Right ventricle myocardium inferior (tissue), 1 donor: ENCODE measurements around the gene HOXA4. TPM values are rescaled to one million over a fixed set of nuclear protein-coding genes. Genes with fewer than 3 reads are reported as not detected.

ENCODE experiments used
- ATAC-seq: fragments of 200-7000 bp; cut with Tn5 transposase; one replicate; pipeline ENCODE4 v1.9.1; 2020; ENCODE audit warnings: mild to moderate bottlenecking, moderate library complexity
- DNase-seq: peaks from one replicate; pipeline ENCODE4 v3.0.0; 2021; ENCODE audit errors: missing footprints
- intact Hi-C: fragments of 100-400 bp; cut with DNase I; formaldehyde crosslinking; loops from one replicate; pipeline ENCODE4 v1.11.0; 2022
- total RNA-seq: library from RNA; stranded (reverse); fragmentation: NEBNext Ultra II Directional; extraction: Animal tissue kit (Norgen Biotek cat#: 25700); gene quantifications from one replicate; pipeline ENCODE4 v1.2.1, GENCODE V29; 2021
- donor health status: DM: no; HTN: yes; CAD: no; lungs with severe emphysema.

HOXA4 gene
- total RNA-seq, 1 donor from 2014 or later, result 0.14 TPM

DNA sequence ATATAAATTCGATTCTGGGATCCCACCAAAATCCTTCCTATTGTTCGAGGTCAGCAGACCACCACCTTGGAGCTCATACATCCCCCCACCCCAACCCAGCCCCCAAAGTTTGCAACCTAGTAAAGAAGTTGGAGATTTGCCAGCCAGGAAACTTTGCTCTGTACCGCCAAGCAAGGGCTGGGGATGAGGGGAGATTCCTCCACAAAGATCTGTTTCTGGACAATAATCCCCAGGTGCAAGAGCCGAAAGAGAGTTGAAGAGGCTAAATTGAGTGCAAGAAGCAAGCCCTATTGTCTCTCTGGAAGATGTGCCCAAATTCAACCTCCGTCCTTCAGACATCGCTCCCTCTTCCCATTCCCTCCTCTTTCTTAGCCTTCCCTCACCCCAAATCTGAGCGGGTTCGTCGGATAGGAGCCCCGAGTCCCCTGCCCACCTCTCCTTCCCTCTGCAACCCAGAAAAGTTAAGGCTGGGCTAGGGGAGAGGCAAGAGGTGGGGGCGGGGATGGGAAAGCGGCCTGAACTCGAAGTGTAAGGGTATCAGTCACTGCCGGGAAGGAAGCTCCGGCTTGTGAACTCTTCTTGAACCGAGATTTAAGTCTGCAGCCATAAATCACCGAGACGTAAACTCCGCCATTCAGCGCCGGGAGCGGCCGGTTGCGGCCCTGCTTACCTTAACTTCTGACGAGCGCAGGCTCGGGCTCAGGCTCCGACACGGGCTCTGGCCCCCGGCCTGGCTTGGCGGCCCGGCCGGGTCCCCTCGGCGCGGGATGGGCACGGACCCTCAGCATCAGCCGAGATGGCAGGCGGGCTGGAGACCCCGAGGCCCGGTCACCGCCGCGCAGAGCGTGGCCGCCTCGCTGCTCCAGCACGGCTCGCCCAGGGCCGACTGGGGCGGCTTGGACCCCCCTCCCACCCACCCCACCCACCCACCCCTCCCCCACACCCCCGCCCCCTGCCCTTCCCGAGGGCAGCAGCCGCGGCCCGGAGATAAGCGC lies 17.3 kb downstream of the HOXA4 start:
- intact Hi-C loops, result no loop called here
- ATAC-seq (no peak), DNase-seq (peak; percentile 68)

- intact Hi-C loops, result no loop called here
- ATAC-seq, result no peak
Observed at GRCh38 chr7:27112361-27112760, 18.2 kb downstream of the HOXA4 start.

DNA sequence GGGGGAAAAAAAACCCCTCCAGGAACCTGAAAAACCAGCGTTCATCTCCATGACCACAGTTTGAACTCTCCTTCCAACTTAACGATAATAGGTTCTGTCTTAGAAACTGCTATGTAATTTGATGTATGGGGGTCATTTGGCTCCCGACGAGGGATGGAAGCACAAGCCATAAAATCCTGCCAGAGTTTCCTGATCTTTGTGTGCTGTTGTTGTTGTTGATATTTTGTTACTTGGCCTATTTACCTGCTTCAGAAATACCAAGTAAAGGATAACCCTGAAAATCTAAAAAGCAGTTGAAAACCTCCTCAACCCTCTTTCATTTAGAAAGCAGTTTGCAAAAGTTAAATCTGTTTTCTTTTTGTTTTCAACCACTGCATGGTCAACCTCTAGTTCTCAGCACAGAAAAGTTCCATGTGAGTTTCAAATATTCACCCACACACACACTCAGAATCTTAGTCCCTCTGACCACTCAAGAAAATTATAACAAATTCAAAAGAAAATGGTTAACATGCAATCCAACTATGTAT lies 18.7 kb downstream of the HOXA4 start:
- no peak for DNase-seq
- no peak for ATAC-seq
- intact Hi-C loops, result no loop called here

More at GRCh38 chr7:27112361-27112760, 18.2 kb downstream of the HOXA4 start:
- no peak for DNase-seq

DNA sequence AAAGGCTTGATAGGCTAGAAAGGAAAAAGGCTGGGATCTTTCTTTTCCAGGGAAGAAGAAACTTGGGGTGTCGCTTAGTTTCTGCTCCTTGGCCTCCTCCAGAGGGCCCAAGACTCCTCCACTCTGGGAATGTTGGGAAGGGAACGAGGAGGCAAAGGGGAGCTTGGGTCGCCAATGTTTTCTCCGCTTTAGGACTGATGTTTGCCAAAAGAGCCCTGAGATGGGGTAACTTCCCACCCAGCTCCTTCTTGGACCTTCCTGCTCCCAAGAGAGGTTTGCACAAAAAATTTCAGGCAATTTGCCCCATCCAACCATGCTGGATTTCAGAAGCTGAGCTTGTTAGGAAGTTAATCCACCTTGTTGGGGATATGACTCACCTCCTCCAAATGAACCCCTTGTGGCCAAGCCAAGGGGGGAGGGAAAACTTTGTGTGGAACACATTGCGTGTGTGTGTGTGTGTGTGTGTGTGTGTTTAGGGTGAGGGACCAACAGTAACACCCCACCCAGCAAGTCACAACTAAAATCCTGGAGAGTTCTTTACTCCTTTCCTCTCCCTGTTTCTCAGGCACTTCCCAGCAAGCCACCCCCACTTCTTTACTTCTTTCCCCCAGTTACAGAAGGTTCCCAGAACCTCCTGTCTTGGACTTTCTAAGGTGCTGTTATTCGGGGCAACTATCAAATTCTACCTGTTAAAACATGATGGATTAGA lies 19.4 kb downstream of the HOXA4 start:
- intact Hi-C loops, result no loop called here
- ATAC-seq, result no peak
- DNase-seq, result no peak

- ATAC-seq, result no peak
- DNase-seq, result no peak
- intact Hi-C loops, result no loop called here
Observed at GRCh38 chr7:27110186-27111031, 20.1 kb downstream of the HOXA4 start.

DNA sequence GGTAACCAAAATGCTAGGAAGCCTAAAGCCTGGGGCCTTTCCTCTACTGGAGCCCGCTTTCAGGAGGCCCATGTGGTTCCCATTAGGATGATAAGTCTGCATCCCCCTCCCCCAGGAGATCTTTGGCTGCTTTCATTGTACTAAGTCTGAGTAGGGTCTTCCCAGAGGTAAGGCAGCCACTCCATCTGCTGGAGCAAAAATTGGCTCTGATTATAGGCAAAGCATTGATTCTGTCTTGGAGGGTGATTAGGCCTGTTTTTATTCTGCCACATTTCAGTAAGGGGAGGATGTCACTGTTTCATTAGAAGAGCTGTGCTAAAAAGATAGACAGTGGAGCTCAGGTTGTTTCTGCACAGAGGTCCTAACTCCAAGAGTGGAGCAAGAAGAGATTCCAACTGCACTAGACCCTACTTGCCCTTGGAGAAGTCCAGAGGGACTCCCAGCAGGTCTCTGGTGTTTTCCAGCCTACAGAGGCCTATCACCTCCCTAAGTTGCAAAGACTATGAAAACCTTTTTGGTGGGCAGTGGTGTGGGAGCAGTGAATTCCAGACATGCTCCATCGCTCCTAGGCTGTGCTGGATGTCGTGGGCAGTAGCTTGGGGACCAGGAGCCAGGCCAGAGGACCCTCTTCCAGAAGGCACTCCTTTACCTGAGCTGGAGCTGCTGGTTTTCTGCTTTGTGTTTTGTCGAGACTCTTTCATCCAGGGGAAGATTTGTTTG lies 20.9 kb downstream of the HOXA4 start:
- no peak for DNase-seq
- intact Hi-C loops, result no loop called here
- no peak for ATAC-seq

DNA sequence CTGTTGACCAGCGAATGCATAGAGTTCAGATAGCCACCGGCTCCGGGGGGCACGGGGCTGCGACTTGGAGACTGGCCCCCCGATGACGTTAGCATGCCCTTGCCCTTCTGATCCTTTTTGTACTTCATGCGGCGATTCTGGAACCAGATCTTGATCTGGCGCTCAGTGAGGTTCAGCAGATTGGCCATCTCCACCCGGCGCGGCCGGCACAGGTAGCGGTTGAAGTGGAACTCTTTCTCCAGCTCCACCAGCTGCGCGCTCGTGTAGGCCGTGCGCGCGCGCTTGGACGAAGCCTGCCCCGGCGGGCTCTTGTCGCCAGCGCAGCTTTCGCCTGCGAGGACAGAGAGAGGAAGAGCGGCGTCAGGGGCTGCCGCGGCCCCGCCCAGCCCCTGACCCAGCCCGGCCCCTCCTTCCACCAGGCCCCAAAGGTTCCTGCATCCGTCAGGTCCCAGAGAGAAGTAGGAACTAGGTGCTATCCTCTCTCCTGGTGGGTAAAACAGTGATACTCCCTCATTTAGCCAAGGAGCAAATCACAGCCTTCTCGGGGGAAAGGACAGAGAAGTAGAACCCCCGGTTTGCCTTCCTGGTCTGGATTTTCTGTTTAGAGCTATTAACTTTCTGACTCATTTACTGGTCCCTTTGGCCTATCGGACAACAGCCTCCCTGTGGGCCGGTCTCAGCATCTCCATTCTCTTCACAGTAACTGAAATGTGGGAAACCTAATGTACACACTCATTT lies 22.0 kb downstream of the HOXA4 start:
- no peak for DNase-seq
- intact Hi-C loops, result no loop called here
- ATAC-seq, result peak; percentile 46

- intact Hi-C loops, result no loop called here
- DNase-seq (no peak), ATAC-seq (no peak)
Observed at GRCh38 chr7:27107391-27108381, 22.9 kb downstream of the HOXA4 start.

DNA sequence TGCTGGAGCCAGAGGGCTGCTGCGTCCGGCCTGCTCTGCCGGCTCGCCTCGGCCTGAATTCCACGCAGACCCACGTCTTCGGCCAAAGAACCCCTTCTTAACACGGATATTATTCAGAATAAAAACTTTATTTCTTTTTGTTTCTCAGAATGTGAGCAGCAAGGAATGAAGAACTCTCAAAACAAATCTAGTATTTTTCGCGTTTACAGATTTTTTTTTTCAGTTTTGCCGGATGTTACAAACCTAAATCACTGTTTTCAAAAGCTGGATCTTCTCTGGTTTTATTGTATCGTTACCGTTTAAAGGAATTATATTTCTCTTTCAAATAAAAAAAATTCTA lies 23.7 kb downstream of the HOXA4 start:
- ATAC-seq (no peak), DNase-seq (no peak)
- intact Hi-C loops, result no loop called here

DNA sequence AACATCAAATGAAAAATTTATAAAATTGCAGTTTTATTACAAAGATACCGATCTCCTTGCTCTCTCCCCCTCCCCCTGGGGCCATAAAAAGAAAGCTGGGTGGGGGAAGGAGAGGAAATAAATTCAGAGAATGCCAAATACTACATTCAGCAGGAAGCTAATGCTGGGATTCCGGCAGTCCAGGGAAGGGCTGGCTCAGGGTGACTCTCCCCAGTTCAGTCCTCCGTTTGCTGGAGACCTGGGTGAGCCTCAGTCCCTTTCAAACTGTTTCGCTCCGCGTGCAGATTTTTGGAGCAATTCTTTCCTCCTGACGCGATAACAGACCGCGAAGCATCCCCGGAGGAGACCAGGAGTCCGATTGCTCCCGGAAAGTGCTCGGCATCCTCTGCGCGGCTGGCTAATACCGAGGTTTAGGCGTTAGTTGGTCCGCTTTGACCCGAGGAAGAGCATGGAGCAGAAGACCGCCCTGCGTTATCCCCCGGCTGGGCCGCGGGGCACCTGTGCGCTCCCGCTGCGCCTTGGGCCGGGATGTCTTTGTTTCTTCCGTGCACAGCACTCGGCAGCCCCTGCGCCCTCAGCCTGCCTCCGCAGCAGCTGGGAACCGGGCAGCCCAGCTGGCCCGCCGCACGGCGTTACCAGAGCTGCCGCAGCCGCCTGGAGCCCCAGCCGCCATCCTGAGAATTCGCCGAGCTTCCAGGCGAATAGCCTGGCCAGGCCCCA lies 24.2 kb downstream of the HOXA4 start:
- intact Hi-C loops, result no loop called here
- ATAC-seq (no peak), DNase-seq (no peak)

GRCh38 chr7:27105301-27106031 lies 25.1 kb downstream of the HOXA4 start:
- intact Hi-C loops, result no loop called here
- no peak for DNase-seq
- ATAC-seq, result no peak

DNA sequence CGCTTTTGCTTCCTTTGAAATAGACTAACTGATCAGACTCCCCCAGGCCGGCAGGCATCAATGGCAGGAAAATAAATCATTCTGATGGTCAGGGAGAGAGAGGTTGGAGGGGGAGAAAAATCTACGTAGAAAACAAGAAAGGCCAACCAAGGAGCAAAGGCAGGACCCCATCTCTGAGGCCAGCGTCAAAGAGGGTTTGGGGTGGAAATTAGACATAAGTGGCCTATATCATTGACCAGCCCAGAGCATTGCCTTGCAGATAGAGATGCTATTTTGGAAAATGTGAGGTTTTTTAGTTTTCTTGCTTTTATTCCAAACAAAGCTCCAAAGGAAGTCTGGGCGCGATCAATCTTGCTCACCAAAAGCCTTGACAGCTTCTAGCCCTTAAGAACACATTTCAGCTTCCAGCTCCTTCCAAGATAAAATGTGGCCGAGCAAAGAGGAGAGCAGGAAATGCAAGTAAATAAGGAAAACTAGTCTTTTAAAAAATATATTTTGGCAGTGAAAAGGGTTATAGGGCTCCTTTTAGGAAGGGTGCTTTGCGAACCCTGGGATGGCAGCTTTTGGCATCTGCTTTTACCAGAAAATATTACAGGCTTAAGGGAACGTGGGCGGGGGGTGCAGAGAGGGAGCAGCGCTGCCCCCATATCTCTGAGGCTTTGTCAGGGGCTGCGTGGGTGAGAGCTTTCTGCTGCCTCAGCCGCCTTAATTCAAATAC lies 26.1 kb downstream of the HOXA4 start:
- no peak for DNase-seq
- intact Hi-C loops, result no loop called here

GRCh38 chr7:27103489-27104226 lies 26.9 kb downstream of the HOXA4 start:
- ATAC-seq (no peak), DNase-seq (no peak)
- intact Hi-C loops, result no loop called here

More for the DNA sequence above, 26.1 kb downstream of the HOXA4 start:
- no peak for ATAC-seq
